Measurements from ENCODE around the gene BRIP1.

BRIP1 gene

DNA sequence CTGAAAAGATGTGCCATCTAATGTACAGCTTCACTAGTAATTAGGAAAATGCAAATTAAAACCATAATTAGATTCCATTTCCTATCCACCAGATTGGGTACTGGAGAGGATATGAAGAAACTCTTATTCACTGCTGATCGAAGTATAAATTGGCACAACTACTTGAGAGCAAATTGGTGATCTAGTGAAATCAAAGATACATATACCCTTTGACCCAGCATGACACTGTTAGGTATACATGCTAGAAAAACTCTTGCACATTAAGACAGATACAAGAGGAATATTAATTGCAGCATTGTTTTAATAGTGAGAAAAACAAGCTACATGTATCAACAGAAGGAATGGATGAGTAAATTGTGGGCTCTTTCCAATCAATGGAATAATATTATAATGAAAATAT lies 48.8 kb downstream of the BRIP1 start:
- no peak for DNase-seq (ENCODE audit: low read depth)
- no peak overlapping the region for H3K4me3 ChIP-seq (ENCODE audit: control insufficient read depth, low read depth, low read length)
- TF ChIP-seq, protein P1, sequence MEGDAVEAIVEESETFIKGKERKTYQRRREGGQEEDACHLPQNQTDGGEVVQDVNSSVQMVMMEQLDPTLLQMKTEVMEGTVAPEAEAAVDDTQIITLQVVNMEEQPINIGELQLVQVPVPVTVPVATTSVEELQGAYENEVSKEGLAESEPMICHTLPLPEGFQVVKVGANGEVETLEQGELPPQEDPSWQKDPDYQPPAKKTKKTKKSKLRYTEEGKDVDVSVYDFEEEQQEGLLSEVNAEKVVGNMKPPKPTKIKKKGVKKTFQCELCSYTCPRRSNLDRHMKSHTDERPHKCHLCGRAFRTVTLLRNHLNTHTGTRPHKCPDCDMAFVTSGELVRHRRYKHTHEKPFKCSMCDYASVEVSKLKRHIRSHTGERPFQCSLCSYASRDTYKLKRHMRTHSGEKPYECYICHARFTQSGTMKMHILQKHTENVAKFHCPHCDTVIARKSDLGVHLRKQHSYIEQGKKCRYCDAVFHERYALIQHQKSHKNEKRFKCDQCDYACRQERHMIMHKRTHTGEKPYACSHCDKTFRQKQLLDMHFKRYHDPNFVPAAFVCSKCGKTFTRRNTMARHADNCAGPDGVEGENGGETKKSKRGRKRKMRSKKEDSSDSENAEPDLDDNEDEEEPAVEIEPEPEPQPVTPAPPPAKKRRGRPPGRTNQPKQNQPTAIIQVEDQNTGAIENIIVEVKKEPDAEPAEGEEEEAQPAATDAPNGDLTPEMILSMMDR (conservative IDR thresholded peaks at IDR 0.05; ENCODE audit: control insufficient read depth, insufficient read depth, low read depth, low read length): no peak

DNA sequence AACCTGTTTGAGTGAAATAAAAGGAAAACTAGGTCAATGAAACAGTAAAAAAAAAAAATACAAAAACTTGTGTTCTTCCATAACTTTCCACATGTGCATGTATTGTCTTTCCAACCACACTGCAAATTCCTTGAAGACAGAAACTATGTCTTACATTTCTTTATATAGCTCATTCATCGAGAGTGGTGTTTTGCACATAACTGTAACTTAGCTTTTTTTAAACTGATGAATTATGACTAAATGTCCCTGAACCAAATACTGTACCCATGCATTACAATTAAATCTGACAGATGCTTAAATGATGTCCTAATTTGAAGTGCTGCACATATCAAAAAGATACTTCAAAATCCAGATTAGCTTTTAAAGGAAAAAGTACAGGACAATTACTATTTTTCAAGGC lies 50.1 kb downstream of the BRIP1 start:
- TF ChIP-seq, protein P1 (conservative IDR thresholded peaks at IDR 0.05; ENCODE audit: control insufficient read depth, insufficient read depth, low read depth, low read length): no peak
- no peak for DNase-seq (ENCODE audit: low read depth)
- no peak overlapping the region for H3K4me3 ChIP-seq (ENCODE audit: control insufficient read depth, low read depth, low read length)

DNA sequence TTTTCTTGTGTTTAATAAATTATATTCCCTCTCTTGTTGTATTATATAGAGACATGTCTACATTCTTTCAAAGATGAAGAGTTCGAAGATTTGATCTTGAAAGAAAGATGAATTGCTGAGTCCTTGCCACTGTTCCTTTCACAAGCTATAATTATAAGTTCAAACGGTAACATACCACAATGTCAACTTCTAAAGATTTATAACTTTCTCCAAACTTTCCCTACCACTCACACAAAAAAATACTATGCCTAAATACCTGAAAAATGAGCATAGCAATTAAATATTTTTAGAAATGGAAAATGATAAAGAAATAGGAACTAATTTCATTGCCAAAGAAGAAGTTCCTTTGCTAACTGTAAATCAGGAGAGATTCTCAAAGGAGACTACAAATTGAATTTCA lies 50.6 kb downstream of the BRIP1 start:
- TF ChIP-seq, protein P1 (conservative IDR thresholded peaks at IDR 0.05; ENCODE audit: control insufficient read depth, insufficient read depth, low read depth, low read length): no peak
- H3K4me3 ChIP-seq (ENCODE audit: control insufficient read depth, low read depth, low read length): no peak overlapping the region
- DNase-seq (ENCODE audit: low read depth): no peak

DNA sequence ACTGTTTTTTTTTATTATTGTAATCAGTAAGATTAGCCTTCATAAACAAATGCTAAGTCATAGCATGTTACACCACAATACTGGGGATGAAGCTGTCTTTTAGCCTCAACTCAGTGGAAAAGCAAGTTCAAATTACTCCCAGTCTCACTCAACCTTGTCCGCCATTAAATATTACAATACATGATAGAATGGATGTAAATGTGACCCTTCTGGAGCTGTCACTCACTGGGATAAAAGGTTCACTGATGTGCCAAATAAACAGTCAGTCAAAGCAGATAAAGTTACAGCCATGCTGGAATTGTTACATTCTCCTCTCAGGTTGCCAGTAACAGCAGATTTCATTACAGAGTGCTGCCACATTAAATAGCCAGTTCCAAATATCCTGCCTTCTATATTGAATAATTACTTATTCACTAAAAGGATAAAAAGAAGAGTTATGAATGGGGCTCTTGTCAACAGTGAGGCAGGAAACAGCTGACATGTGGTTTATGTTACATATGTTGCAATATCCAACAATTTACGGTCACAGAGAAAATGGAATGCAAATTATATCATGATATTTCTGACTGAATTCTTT lies 53.4 kb downstream of the BRIP1 start:
- peak; percentile 66 for DNase-seq (ENCODE audit: low read depth)
- H3K4me3 ChIP-seq (ENCODE audit: control insufficient read depth, low read depth, low read length): no peak overlapping the region
- TF ChIP-seq, protein P1 (conservative IDR thresholded peaks at IDR 0.05; ENCODE audit: control insufficient read depth, insufficient read depth, low read depth, low read length): no peak

DNA sequence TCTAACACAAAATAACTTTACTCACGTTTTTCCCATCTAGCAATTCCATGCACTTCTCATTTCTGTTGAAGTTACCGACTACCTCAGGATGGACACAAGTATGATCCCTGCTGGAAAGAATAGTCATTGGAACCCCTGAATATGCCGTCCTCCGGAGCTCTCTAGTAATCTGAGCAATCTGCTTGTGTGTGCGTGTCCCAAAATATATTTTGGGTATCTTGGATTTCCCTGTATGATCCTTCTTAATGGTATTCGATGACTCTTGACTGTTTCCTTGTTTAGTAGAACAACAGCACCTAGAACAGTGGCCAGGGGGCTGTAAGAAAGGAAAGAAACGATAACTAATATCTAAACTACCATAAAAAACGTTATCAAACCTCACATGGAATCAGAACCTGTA lies 54.9 kb downstream of the BRIP1 start:
- TF ChIP-seq, protein P1 (conservative IDR thresholded peaks at IDR 0.05; ENCODE audit: control insufficient read depth, insufficient read depth, low read depth, low read length): no peak
- DNase-seq (ENCODE audit: low read depth): no peak
- H3K4me3 ChIP-seq (ENCODE audit: control insufficient read depth, low read depth, low read length): no peak overlapping the region

DNA sequence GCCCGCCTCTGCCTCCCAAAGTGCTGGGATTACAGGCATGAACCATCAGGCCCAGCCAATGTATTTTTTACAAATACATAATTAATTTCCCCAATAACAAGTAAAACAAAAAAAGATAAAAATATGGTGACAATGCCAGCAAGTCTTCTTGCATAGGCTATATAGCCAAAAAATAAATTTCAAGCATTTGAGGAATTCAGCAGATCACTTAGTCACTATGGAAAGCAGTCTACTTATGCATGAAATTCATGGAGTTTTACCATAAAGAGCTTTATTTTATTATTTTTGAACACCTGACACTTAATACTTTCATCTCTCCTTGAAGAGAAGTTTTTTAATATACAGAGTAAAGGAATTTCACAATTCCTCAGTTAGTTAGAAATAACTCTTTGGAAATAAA lies 56.4 kb downstream of the BRIP1 start:
- no peak for DNase-seq (ENCODE audit: low read depth)
- H3K4me3 ChIP-seq (ENCODE audit: control insufficient read depth, low read depth, low read length): no peak overlapping the region
- TF ChIP-seq, protein P1 (conservative IDR thresholded peaks at IDR 0.05; ENCODE audit: control insufficient read depth, insufficient read depth, low read depth, low read length): no peak

Data from fibroblast of mammary gland (primary cell).